Superior temporal gyrus (tissue), 1 donor: ENCODE data around the gene ATP6V0D1.
A peak's percentile ranks its signal among the peaks of the same experiment; 100 is the strongest.

Experiments
- DNase-seq: peaks from one replicate; pipeline ENCODE4 v3.0.0-alpha.2; 2016; ENCODE audit errors: extremely low spot score

The ATP6V0D1 gene

GRCh38 chr16:67407176-67407787, 73.7 kb downstream of the ATP6V0D1 start:
- no peak for DNase-seq

DNA sequence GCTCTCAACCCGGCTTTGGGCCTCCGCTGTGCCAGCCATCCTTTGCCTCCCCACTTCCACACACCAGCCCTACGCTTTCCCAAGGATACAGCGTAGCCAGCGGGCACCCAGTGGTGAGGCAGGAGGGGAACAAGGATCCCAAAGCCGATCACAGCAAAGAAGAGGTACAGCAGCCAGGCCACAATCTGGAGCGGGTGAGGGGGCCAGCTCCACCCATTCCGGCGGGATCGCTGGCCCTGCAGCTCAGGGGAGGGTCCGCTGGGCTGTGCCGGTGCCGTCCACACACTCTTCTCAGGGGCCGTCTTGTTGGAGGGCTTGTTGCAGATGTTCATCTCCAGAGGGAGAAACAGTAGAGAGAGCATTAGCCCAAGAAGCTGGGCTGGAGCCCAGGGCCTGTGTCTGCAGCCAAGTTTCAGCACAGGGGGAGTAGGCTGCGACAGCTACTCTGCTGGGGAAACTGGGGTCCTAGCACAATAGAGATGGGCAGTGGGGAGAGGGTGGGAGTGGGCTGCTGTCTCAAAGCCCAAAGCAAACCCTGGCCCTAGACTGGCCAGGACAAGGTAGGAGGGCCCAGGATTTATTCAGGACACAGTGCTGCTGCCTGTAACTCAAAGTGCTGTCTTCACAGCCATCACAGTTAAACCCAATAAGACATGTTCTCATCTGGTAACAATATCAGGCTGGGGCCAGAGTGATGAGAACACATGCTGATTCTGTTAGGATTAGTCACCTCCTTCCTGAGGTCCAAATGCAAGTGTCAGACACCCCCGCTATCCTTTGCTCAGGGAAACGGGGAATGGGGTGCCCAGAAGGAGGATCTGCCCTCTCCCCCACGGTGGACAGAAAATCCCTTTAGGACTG, 74.6 kb downstream of the ATP6V0D1 start:
- DNase-seq: no peak

- no peak for DNase-seq
These were observed 75.6 kb downstream of the ATP6V0D1 start for GRCh38 chr16:67405336-67405735.

- no peak for DNase-seq
These were observed 76.2 kb downstream of the ATP6V0D1 start for GRCh38 chr16:67404740-67405226.

GRCh38 chr16:67403976-67404555, 76.9 kb downstream of the ATP6V0D1 start:
- no peak for DNase-seq

DNA sequence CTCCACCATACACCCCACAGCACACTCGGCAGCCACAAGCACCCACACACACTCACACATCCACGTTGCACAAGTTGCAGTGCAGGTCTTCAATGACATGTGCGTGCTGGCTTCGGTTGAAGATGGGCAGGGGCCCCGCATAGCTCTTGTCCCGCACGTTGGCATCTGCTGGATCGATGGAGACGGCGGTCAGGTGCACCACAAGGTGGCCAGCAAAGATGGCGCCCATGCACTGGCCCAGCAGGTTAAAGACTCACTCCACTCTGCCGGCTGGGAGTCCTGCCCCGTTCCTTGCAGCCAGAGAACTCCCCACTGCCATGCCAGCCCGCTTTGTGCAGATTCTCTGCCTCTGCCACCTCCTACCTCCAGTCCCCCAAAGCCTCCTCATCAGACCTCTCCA, 80.1 kb downstream of the ATP6V0D1 start:
- DNase-seq: no peak

GRCh38 chr16:67399749-67400704, 80.9 kb downstream of the ATP6V0D1 start:
- no peak for DNase-seq

GRCh38 chr16:67399218-67399733, 81.7 kb downstream of the ATP6V0D1 start:
- peak; percentile 52 for DNase-seq

DNA sequence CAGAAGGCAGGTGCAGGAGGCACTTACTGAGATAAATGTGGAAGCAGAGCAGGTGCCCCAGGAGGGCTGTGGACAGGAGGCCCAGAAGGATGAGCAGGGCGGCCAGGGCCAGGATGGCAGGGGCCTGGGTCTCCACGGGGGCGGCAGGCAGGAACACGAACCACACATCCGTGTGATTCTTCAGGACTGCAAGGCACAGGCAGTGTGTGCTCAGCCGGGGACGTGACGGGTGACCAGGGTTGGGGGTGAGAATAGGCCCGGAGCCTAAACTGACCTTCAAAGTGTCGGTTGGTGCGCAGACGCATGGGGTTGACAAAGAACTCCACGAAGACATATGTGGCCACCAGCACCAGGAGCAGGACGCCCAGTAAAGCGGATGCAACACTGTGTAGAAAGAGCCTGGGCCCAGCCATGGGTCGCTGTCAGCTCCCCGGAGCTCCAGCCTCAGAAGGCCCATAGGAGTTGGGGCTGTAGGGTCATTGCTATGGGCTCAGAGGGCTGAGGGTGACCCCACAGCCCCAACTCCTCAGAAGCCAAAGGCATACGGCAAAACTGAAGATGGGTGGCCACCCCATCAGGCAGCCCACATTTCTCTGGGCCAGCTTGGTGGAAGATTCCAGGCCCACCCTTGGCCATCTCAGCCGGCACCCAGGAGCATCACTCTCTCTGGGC, 82.3 kb downstream of the ATP6V0D1 start:
- no peak for DNase-seq

DNA sequence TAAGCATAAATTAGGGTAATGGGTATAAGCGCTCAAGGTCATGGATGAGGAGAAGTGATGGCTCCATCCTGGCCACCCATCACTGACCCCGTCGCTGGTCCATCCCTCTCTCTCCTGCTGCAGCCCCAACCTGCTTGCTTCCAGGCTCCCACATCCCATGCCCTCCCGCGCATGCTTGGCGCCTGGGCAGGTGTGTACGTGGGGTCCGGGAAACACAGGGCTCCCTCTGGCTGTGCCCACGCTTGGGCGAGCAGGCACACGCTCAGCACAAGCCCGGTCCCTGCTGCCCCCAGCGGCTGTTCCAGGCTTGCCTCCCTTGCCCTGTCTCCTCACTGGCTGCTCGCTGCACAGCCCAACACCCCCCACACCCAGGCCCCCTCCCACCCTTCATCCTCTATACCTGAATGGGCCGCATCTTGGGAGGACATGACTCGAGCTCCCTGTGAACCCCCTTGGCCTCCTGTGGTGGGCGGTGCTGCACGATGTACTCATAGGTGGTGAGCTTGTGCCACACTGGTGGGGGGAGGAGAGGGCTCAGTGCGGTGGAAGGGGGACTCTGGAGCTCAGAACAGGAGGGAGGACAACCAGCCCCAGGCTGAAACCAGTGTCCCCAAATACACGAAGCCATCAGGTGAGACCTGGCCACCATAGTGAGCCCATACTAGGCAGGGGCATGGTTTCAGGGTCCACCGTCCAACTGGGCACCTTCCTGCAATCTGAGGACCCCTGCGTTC, 83.0 kb downstream of the ATP6V0D1 start:
- DNase-seq: no peak

GRCh38 chr16:67397036-67397801, 83.7 kb downstream of the ATP6V0D1 start:
- no peak for DNase-seq

GRCh38 chr16:67396159-67397035, 84.6 kb downstream of the ATP6V0D1 start:
- no peak for DNase-seq

DNA sequence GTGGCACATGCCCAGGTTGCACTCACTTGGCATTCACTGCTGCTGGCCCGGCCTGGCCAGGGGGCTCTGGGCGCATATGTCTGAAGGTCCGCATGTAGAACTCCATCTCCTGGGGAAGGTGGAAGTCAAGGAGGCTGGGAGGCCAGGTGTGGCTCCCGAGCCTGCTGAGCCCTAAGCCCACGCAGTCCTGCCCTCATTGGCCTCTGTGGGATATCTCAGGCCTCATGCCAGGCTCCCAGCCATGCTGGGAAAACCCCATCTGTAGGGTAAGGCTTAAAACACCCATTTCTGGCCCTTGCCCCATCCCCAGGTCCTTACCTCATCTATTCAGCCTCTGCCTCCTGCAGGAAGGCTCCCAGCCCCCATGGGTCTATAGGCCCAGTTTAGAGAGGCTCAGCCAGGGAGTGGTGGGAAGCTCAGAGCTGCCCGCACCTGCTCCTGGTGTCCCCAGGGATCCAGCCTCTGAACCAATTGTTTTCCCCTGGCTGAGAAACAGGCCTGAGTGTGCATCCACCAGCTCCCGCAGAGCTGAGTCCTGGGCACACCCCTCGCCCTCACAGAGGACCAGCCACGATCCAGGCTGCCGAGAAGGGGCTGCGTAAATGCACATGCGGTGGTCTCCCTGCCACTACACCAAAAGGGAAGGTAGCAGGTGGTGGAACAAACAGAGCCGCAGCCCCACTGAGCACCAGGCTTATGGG, 85.3 kb downstream of the ATP6V0D1 start:
- DNase-seq: no peak

DNA sequence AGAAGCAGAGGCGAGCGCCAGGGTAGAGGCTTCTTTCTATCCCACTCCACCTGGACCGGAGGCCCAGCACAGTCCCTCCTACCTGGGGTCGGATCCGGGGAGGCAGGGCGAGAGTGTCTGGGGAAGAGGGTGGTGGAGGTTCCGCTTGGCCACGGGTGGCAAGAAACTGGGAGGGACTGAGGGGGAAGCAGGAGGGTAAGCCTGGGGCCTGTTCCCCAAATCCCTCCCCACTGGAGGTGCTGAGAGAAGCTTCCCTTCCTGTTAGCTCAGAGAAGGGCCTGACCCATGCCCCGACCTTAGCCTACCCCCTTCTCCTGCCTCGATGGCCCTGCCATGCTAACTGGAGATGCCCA, 85.9 kb downstream of the ATP6V0D1 start:
- no peak for DNase-seq

DNA sequence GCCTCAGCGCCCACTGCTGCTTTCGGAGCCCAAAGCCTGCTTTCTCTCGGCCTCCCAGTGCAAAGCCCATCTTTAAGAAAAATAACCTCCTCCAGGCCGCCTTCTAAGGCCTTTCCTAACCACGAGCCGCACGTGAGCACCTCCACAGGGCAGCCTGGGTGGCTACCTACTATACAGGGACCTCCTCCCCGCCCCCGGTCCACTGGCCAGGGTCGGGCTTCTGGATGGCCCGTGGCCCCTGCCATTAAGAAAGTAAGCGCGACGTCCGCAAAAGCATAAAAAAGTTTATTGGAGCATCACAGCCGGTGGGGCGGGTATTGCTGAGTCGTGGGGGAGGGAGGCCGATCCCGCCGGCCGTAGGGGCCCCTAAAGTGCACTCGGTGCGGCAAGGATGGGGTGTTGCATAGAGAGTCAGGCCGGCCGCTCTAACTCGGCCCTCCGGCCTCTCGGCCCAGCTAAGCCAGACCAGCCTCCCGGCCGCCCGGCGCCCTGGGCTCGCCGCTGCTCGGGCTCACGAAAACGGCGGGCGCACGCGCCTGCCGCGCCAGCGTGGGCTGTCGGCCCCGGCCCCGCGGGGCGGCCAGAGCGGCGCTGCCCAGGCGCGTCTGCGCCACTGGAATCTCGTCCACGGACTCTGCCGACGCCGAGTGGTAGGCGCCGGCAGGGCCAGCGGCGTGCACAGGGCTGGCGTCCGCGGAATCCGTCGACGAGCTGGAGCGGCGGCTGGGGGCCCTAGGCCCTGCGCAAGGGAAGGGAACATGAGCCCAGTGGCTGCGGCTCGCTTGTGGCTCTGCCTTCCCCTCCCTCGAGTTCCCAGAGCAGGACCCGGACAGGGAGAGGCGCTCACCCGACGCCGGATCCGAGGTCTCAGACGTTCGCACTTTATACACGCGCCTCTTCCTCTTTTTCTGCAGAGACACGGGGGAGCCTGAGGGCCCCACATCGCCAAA, 86.5 kb downstream of the ATP6V0D1 start:
- DNase-seq: no peak

- DNase-seq: no peak
These were observed 87.2 kb downstream of the ATP6V0D1 start for GRCh38 chr16:67393788-67394154.
